Mucosa of gallbladder (tissue), 1 donor: ENCODE results near the gene AKAP8L. TPM values are rescaled to one million over a fixed set of nuclear protein-coding genes. Genes with fewer than 3 reads are reported as not detected.
"Not testable (repeated sequence)": the region's sequence is repeated elsewhere in the genome, so short reads cannot be mapped to it uniquely, and the experiment has no call there.

Experiments used
- DNase-seq: peaks from one replicate; pipeline ENCODE4 v3.0.0-alpha.2; 2020; ENCODE audit warnings: low spot score
- total RNA-seq: library from RNA; stranded (reverse); gene quantifications from one replicate; pipeline ENCODE4 v1.2.1, GENCODE V29; 2021
- donor health status: DM: no; HTN: no; CAD: no.

AKAP8L gene
- total RNA-seq, 1 donor from 2014 or later, result 110 TPM

DNA sequence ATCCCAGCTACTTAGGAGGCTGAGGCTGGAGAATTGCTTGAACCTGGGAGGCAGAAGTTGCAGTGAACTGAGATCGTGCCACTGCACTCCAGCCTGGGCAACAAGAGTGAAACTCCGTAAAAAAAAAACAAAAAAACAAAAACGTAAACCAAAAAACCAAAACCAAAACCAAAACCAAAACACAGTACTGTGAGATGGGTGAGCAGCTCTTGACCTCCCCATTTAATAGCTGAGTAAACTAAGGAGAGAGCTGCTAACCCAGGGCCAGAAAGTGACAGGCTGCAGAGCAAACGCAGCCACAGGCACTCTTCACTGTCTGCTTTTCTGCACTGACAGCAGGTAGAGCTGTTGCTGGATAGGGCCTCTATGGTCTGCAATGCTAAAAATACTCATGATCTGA lies 58.8 kb downstream of the AKAP8L start:
- DNase-seq, result not testable (repeated sequence)

- no peak for DNase-seq
Measured at GRCh38 chr19:15358918-15359317, 59.9 kb downstream of the AKAP8L start.

DNA sequence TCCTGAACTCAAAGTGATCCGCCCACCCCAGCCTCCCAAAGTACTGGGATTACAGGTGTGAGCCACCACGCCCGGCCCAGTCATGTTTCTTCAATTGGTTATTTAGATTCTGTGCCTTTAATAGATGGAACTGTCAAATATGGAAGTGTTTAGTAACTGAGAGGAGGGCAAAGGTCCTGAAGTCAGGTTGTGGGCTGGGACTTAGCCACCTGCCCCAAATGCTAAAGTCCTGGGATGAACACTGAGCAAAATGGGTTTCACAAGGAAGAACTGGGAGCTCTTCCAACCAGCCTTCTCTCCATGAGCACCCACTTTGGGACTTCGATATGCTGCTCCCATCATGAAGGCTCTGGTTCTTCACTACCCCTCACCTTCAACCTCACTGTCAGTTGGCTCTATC lies 60.9 kb downstream of the AKAP8L start:
- DNase-seq, result no peak

DNA sequence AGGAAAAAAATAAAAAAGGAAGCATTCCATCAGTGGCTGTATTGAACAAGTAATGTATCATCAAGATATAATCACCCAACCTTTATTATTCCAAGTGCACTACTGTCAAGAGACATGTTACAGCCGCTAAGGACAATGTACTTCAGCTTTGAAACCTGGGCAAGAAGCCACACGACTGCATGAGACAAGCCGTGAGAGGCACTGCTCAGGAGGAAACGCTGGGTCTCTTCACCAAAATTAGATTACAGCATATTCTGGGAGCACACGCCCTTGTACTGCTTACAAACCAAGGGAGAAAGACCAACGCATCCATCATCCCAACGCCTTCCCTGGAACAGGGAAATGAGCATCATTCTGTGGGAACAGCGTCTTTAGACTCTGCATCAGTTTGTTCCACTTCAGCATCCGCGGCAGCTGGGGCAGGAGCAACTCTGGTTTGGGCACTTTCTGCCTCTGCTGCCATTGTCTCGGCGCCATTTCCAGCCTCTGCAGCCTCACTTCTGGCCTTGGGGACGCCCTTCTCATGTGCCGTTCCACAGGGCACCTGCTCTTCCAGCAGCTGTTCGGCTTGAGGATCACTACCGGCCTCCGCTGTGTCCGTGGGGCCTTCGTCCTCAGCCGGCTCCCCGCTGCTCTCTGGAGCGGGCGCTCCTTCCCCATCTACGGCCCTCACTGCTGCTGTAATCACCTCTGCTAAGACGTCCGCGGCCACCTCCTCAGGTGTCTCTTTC lies 64.1 kb downstream of the AKAP8L start:
- no peak for DNase-seq

DNA sequence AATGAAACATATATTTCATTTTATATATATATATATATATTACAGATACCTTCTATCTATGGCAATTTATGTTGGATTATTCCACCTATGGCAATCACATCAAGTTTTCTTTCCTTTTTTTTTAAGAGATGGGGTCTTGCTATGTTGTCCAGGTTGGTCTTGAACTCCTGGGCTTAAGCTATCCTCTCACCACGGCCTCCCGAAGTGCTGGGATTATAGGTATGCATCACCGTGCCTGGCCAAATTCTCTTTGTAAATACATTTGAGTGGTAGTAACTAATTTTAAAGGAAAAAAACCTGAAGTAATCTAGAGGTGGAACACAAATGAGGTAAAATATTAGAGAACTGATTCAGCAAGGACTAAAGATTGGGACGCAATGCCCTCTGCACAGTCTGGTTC lies 64.9 kb downstream of the AKAP8L start:
- DNase-seq, result no peak

- not testable (repeated sequence) for DNase-seq
Measured at GRCh38 chr19:15352535-15352934, 66.3 kb downstream of the AKAP8L start.

DNA sequence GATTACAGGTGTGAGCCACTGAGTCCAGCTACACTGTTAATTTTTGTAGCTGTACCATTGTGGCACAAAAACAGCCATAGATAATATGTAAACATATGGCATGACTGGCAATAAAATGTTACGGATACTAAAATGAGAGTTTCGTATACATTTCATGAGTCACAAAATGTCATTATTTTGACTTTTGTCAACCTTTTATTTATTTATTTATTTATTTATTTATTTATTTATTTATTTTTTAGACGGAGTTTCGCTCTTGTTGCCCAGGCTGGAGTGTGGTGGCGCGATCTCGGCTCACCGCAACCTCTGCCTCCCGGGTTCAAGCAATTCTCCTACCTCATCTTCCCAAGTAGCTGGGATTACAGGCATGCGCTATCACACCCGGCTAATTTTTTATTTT lies 77.5 kb downstream of the AKAP8L start:
- DNase-seq, result not testable (repeated sequence)

DNA sequence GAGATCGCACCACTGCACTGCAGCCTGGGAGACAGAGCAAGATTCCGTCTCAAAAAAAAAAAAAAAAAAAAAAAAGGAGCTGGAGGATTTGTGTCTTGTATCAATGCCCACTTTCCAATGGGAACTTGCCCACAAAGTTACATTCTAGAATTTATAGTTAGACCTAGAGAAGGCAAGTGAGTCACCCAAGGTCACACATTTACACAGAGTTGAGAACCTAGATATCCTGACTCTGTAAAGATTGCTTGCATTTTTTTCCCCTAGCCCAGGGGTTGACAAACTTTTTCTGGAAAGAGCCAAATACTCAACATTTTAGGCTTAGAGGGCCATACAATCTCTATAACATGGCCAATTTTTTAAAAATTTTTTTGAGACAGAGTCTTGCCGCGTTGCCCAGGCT lies 78.7 kb downstream of the AKAP8L start:
- no peak for DNase-seq

DNA sequence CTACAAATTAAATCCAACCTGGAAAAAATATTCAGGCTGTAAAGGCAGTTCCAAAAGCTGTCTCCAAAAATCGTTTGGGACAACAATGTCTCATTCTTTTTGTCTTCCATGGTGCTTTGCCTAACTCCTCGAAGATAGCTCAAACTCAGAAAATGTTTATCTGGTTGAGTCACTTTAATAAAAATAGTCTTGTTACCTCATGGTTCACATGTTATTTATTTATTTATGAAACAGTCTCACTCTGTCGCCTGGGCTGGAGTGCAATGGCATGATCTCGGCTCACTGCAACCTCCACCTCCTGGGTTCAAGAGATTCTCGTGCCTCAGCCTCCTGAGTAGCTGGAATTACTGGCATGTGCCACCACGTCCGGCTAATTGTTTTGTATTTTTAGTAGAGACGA lies 81.6 kb downstream of the AKAP8L start:
- DNase-seq, result no peak

DNA sequence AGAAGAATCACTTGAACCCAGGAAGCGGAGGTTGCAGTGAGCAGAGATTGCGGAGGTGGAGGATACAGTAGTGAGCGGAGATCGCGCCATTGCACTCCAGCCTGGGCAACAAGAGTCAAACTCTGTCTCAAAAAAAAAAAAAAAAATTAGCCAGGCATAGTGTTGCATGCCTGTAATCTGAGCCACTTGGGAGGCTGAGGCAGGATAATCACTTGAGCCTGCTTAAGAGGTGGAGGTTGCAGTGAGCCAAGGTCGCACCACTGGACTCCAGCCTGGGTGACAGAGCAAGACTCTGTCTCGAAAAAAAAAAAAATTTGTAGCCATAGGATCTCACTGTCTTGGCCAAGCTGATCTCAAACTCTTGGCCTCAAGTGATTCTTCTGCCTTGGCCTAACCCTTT lies 82.8 kb downstream of the AKAP8L start:
- not testable (repeated sequence) for DNase-seq

DNA sequence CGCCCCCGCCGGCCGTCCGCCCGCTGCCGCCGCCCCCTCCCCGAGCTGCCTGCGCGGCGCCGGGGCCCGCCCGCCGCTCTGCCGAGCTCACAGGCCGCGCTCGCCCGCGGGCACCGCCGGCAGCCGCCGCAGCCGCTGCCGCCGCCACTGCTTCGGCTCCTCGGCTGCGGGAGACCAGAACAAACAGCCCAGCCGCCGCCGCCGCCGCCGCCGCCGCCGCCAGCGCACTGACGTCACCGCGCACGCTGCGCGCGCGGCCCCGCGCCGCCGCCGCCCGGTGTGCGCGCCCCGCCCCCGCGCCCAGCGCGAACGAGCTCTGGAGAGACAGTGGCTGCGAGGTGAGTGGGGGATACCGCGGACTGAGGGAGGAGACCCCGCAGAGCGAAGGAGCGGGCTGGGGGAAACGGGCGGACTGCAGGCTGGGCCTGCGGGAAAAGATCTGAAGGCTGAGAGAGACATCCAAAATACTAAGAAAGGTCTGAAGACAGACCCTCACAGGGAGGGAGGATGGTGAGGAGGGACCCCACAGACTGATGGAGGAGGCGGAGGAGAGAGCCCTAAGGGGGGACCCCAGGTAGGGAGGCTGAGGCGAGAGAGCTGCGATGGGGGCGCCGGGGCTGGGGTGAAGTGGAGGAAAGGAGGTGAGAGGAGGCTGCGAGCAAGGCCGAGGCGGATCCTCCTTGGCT lies 86.3 kb downstream of the AKAP8L start, which contains the start of gene BRD4:
Gene BRD4, minus strand, starts transcription at position 229 of the 686 bp plus-strand sequence. CDS start 59,440 bp downstream, outside the sequence.
- DNase-seq, result peak; percentile 60

- peak; percentile 30 for DNase-seq
Measured at GRCh38 chr19:15331419-15332310, 87.1 kb downstream of the AKAP8L start.

DNA sequence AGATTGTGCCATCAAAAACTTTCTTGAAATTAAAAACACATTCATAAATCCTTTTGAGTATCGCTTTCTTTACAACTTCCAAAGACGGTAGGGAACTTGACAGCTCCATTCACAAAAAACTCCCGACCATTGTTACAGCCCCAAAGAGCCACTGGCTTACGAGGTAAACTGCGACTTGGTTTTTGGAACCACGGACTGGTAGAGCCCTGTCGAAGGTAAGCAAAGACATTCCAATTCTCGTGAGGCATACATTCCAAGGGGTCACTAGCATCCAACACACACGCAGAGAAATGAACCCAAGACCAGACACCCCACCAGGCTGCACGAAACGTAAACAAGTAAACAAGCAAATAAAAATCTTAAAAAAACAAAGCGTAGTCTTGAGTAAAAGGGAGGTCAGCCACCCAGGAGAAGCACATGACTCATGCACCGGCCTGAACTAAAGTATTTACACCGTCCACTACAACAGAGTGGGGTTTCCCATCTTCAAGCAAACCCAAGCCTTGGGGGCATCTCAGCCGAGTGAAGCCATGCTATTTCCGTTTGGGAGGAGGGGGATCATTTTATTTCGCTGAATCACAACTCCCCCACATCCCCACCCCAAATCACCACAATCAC lies 87.9 kb downstream of the AKAP8L start:
- no peak for DNase-seq

Other genes with a start within 250 kb of the AKAP8L start
- gene NOTCH3, start 218.0 kb downstream of the AKAP8L start, total RNA-seq, result 32.4 TPM
- 2.0 TPM for gene EPHX3, start 186.5 kb downstream of the AKAP8L start, total RNA-seq
- gene BRD4, start 86.4 kb downstream of the AKAP8L start, total RNA-seq, result 87.8 TPM
- gene AKAP8, start 39.2 kb downstream of the AKAP8L start, total RNA-seq, result 38.9 TPM
- gene WIZ, start 31.0 kb upstream of the AKAP8L start, total RNA-seq, result 48.7 TPM
- gene RASAL3, start 45.6 kb upstream of the AKAP8L start, total RNA-seq, result 9.7 TPM
- gene PGLYRP2, start 60.5 kb upstream of the AKAP8L start, total RNA-seq, result 1.6 TPM
- gene CYP4F22, start 89.5 kb upstream of the AKAP8L start, total RNA-seq, result 0.17 TPM
- gene CYP4F8, start 196.2 kb upstream of the AKAP8L start, total RNA-seq, result 2.0 TPM
- gene CYP4F3, start 221.9 kb upstream of the AKAP8L start, total RNA-seq, result 92.8 TPM